WTC11 (cell line): Measurements from ENCODE around the gene EPYC. TPM values are rescaled to one million over a fixed set of nuclear protein-coding genes. Genes with fewer than 3 reads are reported as not detected.

Experiments
- ATAC-seq: fragments of 200-7000 bp; cut with Tn5 transposase; 2 replicates; pipeline ENCODE4 v1.10.0; 2021; ENCODE audit warnings: mild to moderate bottlenecking, moderate library complexity
- CTCF ChIA-PET: fragments of 300-600 bp; sonication (Branson Sonifier 250); formaldehyde crosslinking; loops from one replicate; lab custom pipeline; 2021; ENCODE audit warnings: antibody characterized with exemption; lab: Charles Lee
- POLR2A ChIA-PET: fragments of 350-600 bp; sonication (Branson Sonifier 250); formaldehyde crosslinking; loops from one replicate; lab custom pipeline; 2021; ENCODE audit warnings: antibody characterized with exemption; lab: Charles Lee
- DNase-seq: peaks from one replicate; pipeline ENCODE4 v3.0.0; 2021; ENCODE audit warnings: low spot score
- H3K27ac Mint-ChIP-seq: 2 replicates; pipeline ENCODE4 v1.8.0; 2021; ENCODE audit warnings: mixed read lengths
- H3K27me3 Mint-ChIP-seq: 2 replicates; pipeline ENCODE4 v1.8.0; 2021; ENCODE audit warnings: low read depth, mild to moderate bottlenecking, moderate library complexity, mixed read lengths
- H3K36me3 Mint-ChIP-seq: 2 replicates; pipeline ENCODE4 v1.8.0; 2021; ENCODE audit warnings: mixed read lengths
- H3K4me1 Mint-ChIP-seq: 2 replicates; pipeline ENCODE4 v1.8.0; 2022; ENCODE audit warnings: mixed read lengths
- H3K4me3 Mint-ChIP-seq: 2 replicates; pipeline ENCODE4 v1.8.0; 2021; ENCODE audit warnings: mild to moderate bottlenecking, moderate library complexity, mixed read lengths
- H3K9me3 Mint-ChIP-seq: 2 replicates; pipeline ENCODE4 v1.8.0; 2021; ENCODE audit warnings: mixed read lengths
- AFF4 ChIP-seq: sonication (generic); formaldehyde crosslinking; IDR thresholded peaks from 2 replicates; pipeline ENCODE4 v1.8.1; 2023; ENCODE audit warnings: mild to moderate bottlenecking, missing genetic modification reagents, borderline replicate concordance
- CTCF ChIP-seq: fragments of 200-600 bp; IDR thresholded peaks from 2 replicates; pipeline ENCODE4 v1.8.0; 2022; ENCODE audit warnings: antibody characterized with exemption
- GABPB1 ChIP-seq: sonication (generic); formaldehyde crosslinking; IDR thresholded peaks from 2 replicates; pipeline ENCODE4 v1.8.1; 2023; ENCODE audit warnings: mild to moderate bottlenecking, missing genetic modification reagents
- NFYB ChIP-seq: sonication (generic); formaldehyde crosslinking; conservative IDR thresholded peaks from 2 replicates; pipeline ENCODE4 v1.8.0; 2022; ENCODE audit warnings: low read depth, missing genetic modification reagents
- NR2C2 ChIP-seq: sonication (generic); formaldehyde crosslinking; IDR thresholded peaks from 2 replicates; pipeline ENCODE4 v1.8.0; 2022; ENCODE audit warnings: mild to moderate bottlenecking, missing genetic modification reagents
- SOX15 ChIP-seq: fragments of 250-450 bp; sonication (Bioruptor Pico); IDR thresholded peaks from 2 replicates; pipeline ENCODE4 v1.9.0; 2021; ENCODE audit warnings: mild to moderate bottlenecking
- TEAD4 ChIP-seq: sonication (generic); formaldehyde crosslinking; IDR thresholded peaks from 2 replicates; pipeline ENCODE4 v1.8.0; 2022; ENCODE audit warnings: mild to moderate bottlenecking, missing genetic modification reagents
- USF2 ChIP-seq: sonication (generic); formaldehyde crosslinking; IDR thresholded peaks from 2 replicates; pipeline ENCODE4 v1.8.1; 2023; ENCODE audit warnings: mild to moderate bottlenecking, missing genetic modification reagents, moderate library complexity
- ZNF281 ChIP-seq: sonication (generic); formaldehyde crosslinking; IDR thresholded peaks from 2 replicates; pipeline ENCODE4 v1.8.0; 2023; ENCODE audit warnings: mild to moderate bottlenecking, missing genetic modification reagents
- ZNF425 ChIP-seq: fragments of 250-450 bp; sonication (Bioruptor Pico); conservative IDR thresholded peaks from 2 replicates; pipeline ENCODE4 v1.9.0; 2021; ENCODE audit warnings: mild to moderate bottlenecking
- total RNA-seq: library from RNA; stranded (reverse); gene quantifications from 3 replicates; pipeline ENCODE4 v1.2.3, GENCODE V29; 2021

EPYC gene
- total RNA-seq, 1 experiment from 2014 or later, result not detected

GRCh38 chr12:90939382-90939781, 65.4 kb downstream of the EPYC start (continued):
- no peak for TF ChIP-seq SOX15 (CRISPR knock-in tag)
- no peak for TF ChIP-seq ZNF425
- TF ChIP-seq, all 79 proteins: peak for 0

GRCh38 chr12:90938451-90938850, 66.3 kb downstream of the EPYC start:
- no peaks in the 10 kb centered on the region for H3K36me3 Mint-ChIP-seq
- TF ChIP-seq NR2C2 (CRISPR knock-in tag), result no peak
- no peak for TF ChIP-seq NFYB (CRISPR knock-in tag)
- no peak for TF ChIP-seq USF2
- no peak for TF ChIP-seq GABPB1
- no peak for TF ChIP-seq AFF4 (CRISPR knock-in tag)
- TF ChIP-seq, all 79 proteins: peak for 0
- H3K9me3 Mint-ChIP-seq, result peaks cover 10% of the 10 kb centered on the region
- ATAC-seq, result no peak
- no peak overlapping the region for H3K27ac Mint-ChIP-seq
- H3K27me3 Mint-ChIP-seq, result no peaks in the 10 kb centered on the region
- H3K4me3 Mint-ChIP-seq, result no peak overlapping the region
- CTCF ChIA-PET, result no interaction called here
- no peaks in the 10 kb centered on the region for H3K4me1 Mint-ChIP-seq
- no peak for DNase-seq
- POLR2A ChIA-PET, result no interaction called here

- no peaks in the 10 kb centered on the region for H3K27me3 Mint-ChIP-seq
- no peaks in the 10 kb centered on the region for H3K36me3 Mint-ChIP-seq
- CTCF ChIA-PET, result no interaction called here
- ATAC-seq, result no peak
- peaks cover 18% of the 10 kb centered on the region for H3K9me3 Mint-ChIP-seq
- DNase-seq, result no peak
- POLR2A ChIA-PET, result no interaction called here
- no peak overlapping the region for H3K4me3 Mint-ChIP-seq
- H3K4me1 Mint-ChIP-seq, result no peaks in the 10 kb centered on the region
- no peak overlapping the region for H3K27ac Mint-ChIP-seq
- no peak for TF ChIP-seq TEAD4 (CRISPR knock-in tag)
- TF ChIP-seq CTCF, result no peak
- TF ChIP-seq ZNF281, result no peak
Observed at GRCh38 chr12:90937651-90938050, 67.1 kb downstream of the EPYC start.
